Measurements from ENCODE around the gene PTPRD.

DNA sequence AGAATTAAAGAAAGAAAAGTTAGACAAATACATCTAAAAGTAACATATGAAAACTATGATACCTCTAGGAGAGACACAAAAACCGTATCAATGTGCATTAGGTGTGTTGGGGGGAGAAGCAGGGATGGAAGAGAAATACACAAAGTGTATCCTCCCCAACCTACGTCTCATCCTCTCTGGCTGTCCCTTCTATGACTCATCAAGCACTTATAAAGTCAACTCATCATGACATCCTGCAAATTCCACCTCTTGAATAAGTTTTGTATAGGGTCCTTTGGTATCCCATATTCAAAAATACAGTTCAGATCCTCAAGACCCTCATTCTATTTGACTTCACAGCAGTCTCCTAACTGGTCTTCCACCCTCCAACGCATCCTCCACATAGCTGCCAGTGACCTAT lies 1895.7 kb downstream of the PTPRD start:
- TF ChIP-seq, protein P1, sequence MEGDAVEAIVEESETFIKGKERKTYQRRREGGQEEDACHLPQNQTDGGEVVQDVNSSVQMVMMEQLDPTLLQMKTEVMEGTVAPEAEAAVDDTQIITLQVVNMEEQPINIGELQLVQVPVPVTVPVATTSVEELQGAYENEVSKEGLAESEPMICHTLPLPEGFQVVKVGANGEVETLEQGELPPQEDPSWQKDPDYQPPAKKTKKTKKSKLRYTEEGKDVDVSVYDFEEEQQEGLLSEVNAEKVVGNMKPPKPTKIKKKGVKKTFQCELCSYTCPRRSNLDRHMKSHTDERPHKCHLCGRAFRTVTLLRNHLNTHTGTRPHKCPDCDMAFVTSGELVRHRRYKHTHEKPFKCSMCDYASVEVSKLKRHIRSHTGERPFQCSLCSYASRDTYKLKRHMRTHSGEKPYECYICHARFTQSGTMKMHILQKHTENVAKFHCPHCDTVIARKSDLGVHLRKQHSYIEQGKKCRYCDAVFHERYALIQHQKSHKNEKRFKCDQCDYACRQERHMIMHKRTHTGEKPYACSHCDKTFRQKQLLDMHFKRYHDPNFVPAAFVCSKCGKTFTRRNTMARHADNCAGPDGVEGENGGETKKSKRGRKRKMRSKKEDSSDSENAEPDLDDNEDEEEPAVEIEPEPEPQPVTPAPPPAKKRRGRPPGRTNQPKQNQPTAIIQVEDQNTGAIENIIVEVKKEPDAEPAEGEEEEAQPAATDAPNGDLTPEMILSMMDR (IDR thresholded peaks at IDR 0.05 in 8 of 11, conservative IDR thresholded peaks at IDR 0.05 in 3 of 11), result no peak
- TF ChIP-seq POLR2AphosphoS5 (IDR thresholded peaks at IDR 0.05) (no peak), POLR2A (IDR thresholded peaks at IDR 0.05) (no peak)
